ENCODE measurements around the gene LTK.

GRCh38 chr15:41535544-41535943 is 21.9 kb upstream of the LTK start:
- TF ChIP-seq CTCF (IDR thresholded peaks at IDR 0.05; ENCODE audit: borderline replicate concordance, extremely low read depth, low read length, poor library complexity, severe bottlenecking) (no peak), EZH2 (IDR thresholded peaks at IDR 0.05; ENCODE audit: borderline replicate concordance, low read depth, low read length, severe bottlenecking) (no peak)
